BE2C (cell line): Measurements from ENCODE around the gene TMEM79.

Experiments
- DNase-seq: peaks from one replicate; pipeline ENCODE4 v3.0.0-alpha.2; 2020
- H3K27me3 ChIP-seq: fragments of 250-450 bp; sonication (Bioruptor Pico); 2 replicates; pipeline ENCODE4 v1.5.1; 2020; ENCODE audit warnings: mild to moderate bottlenecking
- H3K36me3 ChIP-seq: fragments of 250-450 bp; sonication (Bioruptor Pico); 2 replicates; pipeline ENCODE4 v1.5.1; 2020; ENCODE audit warnings: mild to moderate bottlenecking
- H3K4me1 ChIP-seq: fragments of 250-450 bp; sonication (Bioruptor Pico); 2 replicates; pipeline ENCODE4 v1.5.1; 2020
- H3K4me3 ChIP-seq: 2 replicates; pipeline ENCODE4 v1.5.1; 2011; ENCODE audit warnings: low read depth, low read length
- H3K9me3 ChIP-seq: fragments of 250-450 bp; sonication (Bioruptor Pico); 2 replicates; pipeline ENCODE4 v1.5.1; 2020
- CTCF ChIP-seq: IDR thresholded peaks from 2 replicates; pipeline ENCODE4 v1.5.1; 2012; ENCODE audit warnings: mild to moderate bottlenecking, low read depth, low read length

TMEM79 gene

GRCh38 chr1:156338180-156338976 is 54.3 kb downstream of the TMEM79 start, which contains the start of the genes CCT3 and TSACC:
Gene CCT3 (minus strand): TSS chr1:156338292. CDS start chr1:156338184, 108 bp downstream.
Gene TSACC (plus strand): TSS chr1:156338526. CDS start chr1:156339758, 1,232 bp downstream.
- H3K27me3 ChIP-seq, result no peaks in the 10 kb centered on the region
- peaks cover 9% of the 10 kb centered on the region for H3K4me1 ChIP-seq
- H3K9me3 ChIP-seq, result no peaks in the 10 kb centered on the region
- TF ChIP-seq CTCF, result no peak
- DNase-seq, result peak; percentile 99
- H3K4me3 ChIP-seq, result peak within 1 kb of the TSS; percentile 86
- peaks cover 27% of the 10 kb centered on the region for H3K36me3 ChIP-seq
